KMS-11 (cell line): ENCODE results near the gene YKT6.

Experiments
- H2AFZ ChIP-seq: fragments of 200-600 bp; sonication (generic); 2 replicates; pipeline ENCODE4 v1.6.1; 2016; ENCODE audit warnings: antibody characterized with exemption, mixed run types, low read depth
- H3K27ac ChIP-seq: fragments of 200-600 bp; sonication (generic); 2 replicates; pipeline ENCODE4 v1.6.1; 2016; ENCODE audit warnings: mild to moderate bottlenecking, mixed run types
- H3K27me3 ChIP-seq: fragments of 200-600 bp; sonication (generic); 2 replicates; pipeline ENCODE4 v1.6.1; 2017; ENCODE audit warnings: mild to moderate bottlenecking, low read depth, mixed run types, moderate library complexity; ENCODE audit not compliant: insufficient read depth
- H3K36me3 ChIP-seq: fragments of 200-600 bp; sonication (generic); 2 replicates; pipeline ENCODE4 v1.6.1; 2017; ENCODE audit warnings: mild to moderate bottlenecking, mixed run types; ENCODE audit not compliant: insufficient read depth
- H3K4me1 ChIP-seq: fragments of 200-600 bp; sonication (generic); 2 replicates; pipeline ENCODE4 v1.6.1; 2016; ENCODE audit warnings: mild to moderate bottlenecking, low read depth, mixed run types; ENCODE audit not compliant: poor library complexity, severe bottlenecking
- H3K4me2 ChIP-seq: fragments of 200-600 bp; sonication (generic); 2 replicates; pipeline ENCODE4 v1.7.0; 2016; ENCODE audit warnings: mild to moderate bottlenecking, mixed run types
- H3K4me3 ChIP-seq: fragments of 200-600 bp; sonication (generic); IDR thresholded peaks from 2 replicates; pipeline ENCODE4 v1.6.1; 2017; ENCODE audit warnings: low read depth, low read length, mixed read lengths; ENCODE audit not compliant: insufficient read depth
- H3K79me2 ChIP-seq: fragments of 200-600 bp; sonication (generic); 2 replicates; pipeline ENCODE4 v1.6.1; 2016; ENCODE audit warnings: low read depth, mixed run types; ENCODE audit not compliant: insufficient read depth
- H3K9ac ChIP-seq: fragments of 200-600 bp; sonication (generic); 2 replicates; pipeline ENCODE4 v1.6.1; 2016; ENCODE audit warnings: mild to moderate bottlenecking, mixed run types
- H4K20me1 ChIP-seq: fragments of 200-600 bp; sonication (generic); 2 replicates; pipeline ENCODE4 v1.6.1; 2016; ENCODE audit warnings: mild to moderate bottlenecking, mixed run types; ENCODE audit not compliant: insufficient read depth
- CTCF ChIP-seq: fragments of 200-600 bp; sonication (generic); conservative IDR thresholded peaks from 2 replicates; pipeline ENCODE4 v1.6.1; 2017; ENCODE audit warnings: low read depth, mild to moderate bottlenecking, antibody characterized with exemption, low read length, moderate library complexity, mixed read lengths

YKT6 gene

GRCh38 chr7:44263326-44264082 is 62.7 kb downstream of the YKT6 start:
- no peaks in the 10 kb centered on the region for H4K20me1 ChIP-seq
- peaks cover 41% of the 10 kb centered on the region; the same call in 1 of the 2 replicates for H3K27me3 ChIP-seq
- TF ChIP-seq CTCF: no peak
- no peak overlapping the region for H3K9ac ChIP-seq
- H3K4me3 ChIP-seq: no peak overlapping the region
- H3K27ac ChIP-seq: no peak overlapping the region
- H3K4me2 ChIP-seq: no peak overlapping the region
- H3K36me3 ChIP-seq: no peaks in the 10 kb centered on the region
- H3K79me2 ChIP-seq: no peaks in the 10 kb centered on the region
- no peaks in the 10 kb centered on the region for H3K4me1 ChIP-seq
- no peak overlapping the region for H2AFZ ChIP-seq
